Thyroid gland (tissue), 4 donors: ENCODE measurements around the gene CARMIL1.

Source experiments
- CTCF ChIP-seq, 6 experiments: fragments of 200-600 bp in 3 of 6; fragments of 450-650 bp in 3 of 6; sonication (generic) in 3 of 6; IDR thresholded peaks; one replicate each; pipeline ENCODE4 v1.5.1; 2016 to 2019; ENCODE audit warnings: antibody characterized with exemption in 6 of 6, mild to moderate bottlenecking in 2 of 6, inconsistent platforms in 1 of 6, moderate library complexity in 1 of 6
- POLR2A ChIP-seq, 2 donors: fragments of 450-650 bp; IDR thresholded peaks; one replicate each; pipeline ENCODE4 v1.6.1; 2017; ENCODE audit warnings: antibody characterized with exemption in 2 of 2, mild to moderate bottlenecking in 2 of 2, moderate library complexity in 1 of 2

GRCh38 chr6:25329982-25330381, 50.8 kb downstream of the CARMIL1 start:
- no peak for TF ChIP-seq CTCF (IDR thresholded peaks at IDR 0.05)
- no peak for TF ChIP-seq POLR2A (IDR thresholded peaks at IDR 0.05)
